OCI-LY1 (cell line): Measurements from ENCODE around the gene ADAMTS10.

Experiments
- H2AFZ ChIP-seq: fragments of 200-600 bp; sonication (generic), shearing (Covaris generic); 2 replicates; pipeline ENCODE4 v1.6.0; 2014; ENCODE audit warnings: antibody characterized with exemption, mild to moderate bottlenecking, low read length
- H3F3A ChIP-seq: fragments of 200-600 bp; sonication (generic), shearing (Covaris generic); 2 replicates; pipeline ENCODE4 v1.6.0; 2014; ENCODE audit warnings: mild to moderate bottlenecking, antibody characterized with exemption, low read length, moderate library complexity; ENCODE audit not compliant: insufficient read depth
- H3K27ac ChIP-seq: fragments of 200-600 bp; sonication (generic); 2 replicates; pipeline ENCODE4 v1.5.1; 2014; ENCODE audit warnings: low read length, mixed run types, mild to moderate bottlenecking, low read depth; ENCODE audit not compliant: poor library complexity, severe bottlenecking
- H3K27me3 ChIP-seq: fragments of 200-600 bp; sonication (generic); 2 replicates; pipeline ENCODE4 v1.6.0; 2014; ENCODE audit warnings: antibody characterized with exemption, mild to moderate bottlenecking, low read length, moderate library complexity; ENCODE audit not compliant: insufficient read depth
- H3K36me3 ChIP-seq: fragments of 200-600 bp; sonication (generic); 2 replicates; pipeline ENCODE4 v1.6.1; 2014; ENCODE audit warnings: mild to moderate bottlenecking, antibody characterized with exemption, low read length, moderate library complexity, mixed read lengths; ENCODE audit not compliant: insufficient read depth
- H3K4me1 ChIP-seq: fragments of 200-600 bp; sonication (generic); 2 replicates; pipeline ENCODE4 v1.5.1; 2014; ENCODE audit warnings: mild to moderate bottlenecking, low read length, moderate library complexity; ENCODE audit not compliant: insufficient read depth, severe bottlenecking
- H3K4me2 ChIP-seq: fragments of 200-600 bp; sonication (generic), shearing (Covaris generic); 2 replicates; pipeline ENCODE4 v1.6.1; 2014; ENCODE audit warnings: low read length
- H3K4me3 ChIP-seq: fragments of 200-600 bp; sonication (generic); 2 replicates; pipeline ENCODE4 v1.5.1; 2014; ENCODE audit warnings: low read length, low read depth, mild to moderate bottlenecking, mixed read lengths; ENCODE audit not compliant: poor library complexity, severe bottlenecking
- H3K79me2 ChIP-seq: fragments of 200-600 bp; shearing (Covaris generic); 2 replicates; pipeline ENCODE4 v1.6.1; 2016; ENCODE audit warnings: mixed run types, low read length, mixed read lengths; ENCODE audit not compliant: insufficient read depth
- H3K9ac ChIP-seq: fragments of 200-600 bp; sonication (generic), shearing (Covaris generic); 2 replicates; pipeline ENCODE4 v1.6.1; 2014; ENCODE audit warnings: mild to moderate bottlenecking, low read length, mixed read lengths
- H3K9me2 ChIP-seq: fragments of 200-600 bp; sonication (generic), shearing (Covaris generic); 2 replicates; pipeline ENCODE4 v1.6.1; 2014; ENCODE audit warnings: low read depth, mild to moderate bottlenecking, low read length, mixed read lengths
- H3K9me3 ChIP-seq: fragments of 200-600 bp; shearing (Covaris generic); 2 replicates; pipeline ENCODE4 v1.6.1; 2014; ENCODE audit warnings: low read length, mixed read lengths
- H4K20me1 ChIP-seq: fragments of 200-600 bp; sonication (generic), shearing (Covaris generic); 2 replicates; pipeline ENCODE4 v1.6.0; 2016; ENCODE audit warnings: mild to moderate bottlenecking, low read length; ENCODE audit not compliant: insufficient read depth
- CTCF ChIP-seq: fragments of 200-600 bp; sonication (generic), shearing (Covaris generic); IDR thresholded peaks from 2 replicates; pipeline ENCODE4 v1.5.1; 2017; ENCODE audit warnings: mild to moderate bottlenecking, antibody characterized with exemption, low read length, moderate library complexity, mixed read lengths
- EZH2 ChIP-seq: fragments of 200-600 bp; sonication (generic), shearing (Covaris generic); IDR thresholded peaks from 2 replicates; pipeline ENCODE4 v1.8.0; 2017; ENCODE audit warnings: borderline replicate concordance, mixed run types, mild to moderate bottlenecking, antibody characterized with exemption, low read length, moderate library complexity, mixed read lengths

ADAMTS10 gene

GRCh38 chr19:8630796-8631424, 20.4 kb upstream of the ADAMTS10 start:
- no peaks in the 10 kb centered on the region for H4K20me1 ChIP-seq
- no peak overlapping the region for H3K27ac ChIP-seq
- TF ChIP-seq EZH2 (no peak), CTCF (no peak)

GRCh38 chr19:8629996-8630683, 19.6 kb upstream of the ADAMTS10 start, which contains the start of gene NFILZ:
NFILZ (plus strand) TSS chr19:8630633; CDS start chr19:8676766, 46,133 bp downstream.
- no peaks in the 10 kb centered on the region for H3K9me2 ChIP-seq
- H3K27ac ChIP-seq = no peak within 1 kb of the TSS
- H3F3A ChIP-seq = no peaks in the 10 kb centered on the region
- H3K36me3 ChIP-seq = no peaks in the 10 kb centered on the region
- no peaks in the 10 kb centered on the region for H3K4me1 ChIP-seq
- TF ChIP-seq EZH2 (no peak), CTCF (no peak)
- H3K4me2 ChIP-seq = no peak within 1 kb of the TSS
- H4K20me1 ChIP-seq = no peaks in the 10 kb centered on the region
- no peaks in the 10 kb centered on the region for H3K79me2 ChIP-seq
- no peak within 1 kb of the TSS for H3K4me3 ChIP-seq
- no peak within 1 kb of the TSS for H2AFZ ChIP-seq
- H3K9me3 ChIP-seq = no peaks in the 10 kb centered on the region
- 0 out of 2 replicates have a peak, but pooled peaks cover 3% of the 10 kb centered on the region for H3K27me3 ChIP-seq
- no peak within 1 kb of the TSS for H3K9ac ChIP-seq

More at GRCh38 chr19:8630796-8631424, 20.4 kb upstream of the ADAMTS10 start:
- H2AFZ ChIP-seq = no peak overlapping the region
- H3K79me2 ChIP-seq = no peaks in the 10 kb centered on the region
- H3K4me1 ChIP-seq = no peaks in the 10 kb centered on the region
- H3K9me3 ChIP-seq = no peaks in the 10 kb centered on the region
- H3F3A ChIP-seq = no peaks in the 10 kb centered on the region
- no peak overlapping the region for H3K9ac ChIP-seq
- 0 out of 2 replicates have a peak, but pooled peaks cover 3% of the 10 kb centered on the region for H3K27me3 ChIP-seq
- no peaks in the 10 kb centered on the region for H3K9me2 ChIP-seq
- H3K4me3 ChIP-seq = no peak overlapping the region
- H3K4me2 ChIP-seq = no peak overlapping the region
- H3K36me3 ChIP-seq = no peaks in the 10 kb centered on the region

GRCh38 chr19:8629184-8629583, 18.7 kb upstream of the ADAMTS10 start:
- H3K36me3 ChIP-seq = no peaks in the 10 kb centered on the region
- H3K4me2 ChIP-seq = no peak overlapping the region
- H3K9me3 ChIP-seq = no peaks in the 10 kb centered on the region
- no peak overlapping the region for H2AFZ ChIP-seq
- no peaks in the 10 kb centered on the region for H4K20me1 ChIP-seq
- no peaks in the 10 kb centered on the region for H3K4me1 ChIP-seq
- H3K79me2 ChIP-seq = no peaks in the 10 kb centered on the region
- no peaks in the 10 kb centered on the region for H3K9me2 ChIP-seq
- TF ChIP-seq CTCF = no peak
- TF ChIP-seq EZH2 = no peak
- no peak overlapping the region for H3K4me3 ChIP-seq
- H3K27ac ChIP-seq = no peak overlapping the region
- H3F3A ChIP-seq = no peaks in the 10 kb centered on the region
- no peak overlapping the region for H3K9ac ChIP-seq
- H3K27me3 ChIP-seq = 0 out of 2 replicates have a peak, but pooled peaks cover 3% of the 10 kb centered on the region
